GM12878 (cell line): Measurements from ENCODE around the gene ANK3. TPM values are rescaled to one million over a fixed set of nuclear protein-coding genes. Genes with fewer than 3 reads are reported as not detected.

ENCODE experiments used
- ATAC-seq: fragments of 200-7000 bp; cut with Tn5 transposase; 3 replicates; pipeline ENCODE4 v1.9.1; 2020; ENCODE audit warnings: mild to moderate bottlenecking, moderate library complexity
- BruUV-seq: library from RNA; stranded (reverse); fragments of 400-500 nt; replicated peaks from 2 replicates; lab custom pipeline; 2021; lab: Mats Ljungman, UMichigan
- CTCF ChIA-PET: fragments of 300-600 bp; sonication (Branson Sonifier 250); formaldehyde crosslinking; extraction: SDS; loops from one replicate; lab custom pipeline; 2021; ENCODE audit warnings: inconsistent platforms; lab: Yijun Ruan, JAX
- POLR2A ChIA-PET: fragments of 350-600 bp; formaldehyde crosslinking; extraction: SDS; loops from one replicate; lab custom pipeline; 2021; ENCODE audit warnings: inconsistent platforms; lab: Charles Lee
- RAD21 ChIA-PET: fragments of 300-600 bp; sonication (Branson Sonifier 250); formaldehyde crosslinking; loops from one replicate; lab custom pipeline; 2023; ENCODE audit warnings: antibody characterized with exemption; ENCODE audit not compliant: unreplicated experiment; lab: Charles Lee
- SMC1A ChIA-PET: fragments of 300-600 bp; sonication (Branson Sonifier 250); formaldehyde crosslinking; loops from one replicate; lab custom pipeline; 2023; ENCODE audit not compliant: unreplicated experiment, uncharacterized antibody; lab: Charles Lee
- DNase-seq: peaks from one replicate; pipeline ENCODE4 v3.0.0-alpha.2; 2011; ENCODE audit warnings: low read depth, low spot score
- FAIRE-seq: peaks from 3 replicates; lab custom pipeline; 2011; peaks lifted over from hg19 to GRCh38; lab: Jason Lieb, UNC
- H2AFZ ChIP-seq: 2 replicates; pipeline ENCODE4 v1.6.0; 2011; ENCODE audit warnings: low read depth, low read length, control low read depth; ENCODE audit not compliant: control insufficient read depth
- H3K27ac ChIP-seq: 2 replicates; pipeline ENCODE4 v1.5.1; 2011; ENCODE audit warnings: control low read depth; ENCODE audit not compliant: control insufficient read depth, insufficient read depth
- H3K27me3 ChIP-seq, 2 experiments: replicated peaks in 1 of 2; 2 replicates each; pipeline versions ENCODE4 v1.6.0 to v1.6.1; 2011; ENCODE audit warnings: low read length in 1 of 2; ENCODE audit not compliant: control insufficient read depth in 2 of 2, insufficient read depth in 2 of 2
- H3K36me3 ChIP-seq, 2 experiments: 2 replicates each; pipeline ENCODE4 v1.5.1; 2011; ENCODE audit warnings: low read length in 1 of 2; ENCODE audit not compliant: control insufficient read depth in 2 of 2, insufficient read depth in 2 of 2
- H3K4me1 ChIP-seq: 2 replicates; pipeline ENCODE4 v1.6.1; 2011; ENCODE audit warnings: mild to moderate bottlenecking, low read length, moderate library complexity, mixed read lengths; ENCODE audit not compliant: control insufficient read depth, insufficient read depth
- H3K4me2 ChIP-seq: 2 replicates; pipeline ENCODE4 v1.6.0; 2011; ENCODE audit warnings: control low read depth; ENCODE audit not compliant: control insufficient read depth, insufficient read depth
- H3K4me3 ChIP-seq: fragments of 200-600 bp; sonication (generic); 2 replicates; pipeline ENCODE4 v1.5.1; 2016
- H3K79me2 ChIP-seq: 2 replicates; pipeline ENCODE4 v1.6.0; 2011; ENCODE audit warnings: low read length; ENCODE audit not compliant: control insufficient read depth, insufficient read depth
- H3K9ac ChIP-seq: 2 replicates; pipeline ENCODE4 v1.8.0; 2011; ENCODE audit warnings: low read length, control low read depth, mixed read lengths; ENCODE audit not compliant: control insufficient read depth, insufficient read depth
- H3K9me3 ChIP-seq: replicated peaks from 3 replicates; pipeline ENCODE4 v1.5.1; 2011; ENCODE audit warnings: mild to moderate bottlenecking, low read length; ENCODE audit not compliant: control insufficient read depth, insufficient read depth
- H4K20me1 ChIP-seq: 2 replicates; pipeline ENCODE4 v1.6.0; 2011; ENCODE audit not compliant: control insufficient read depth, insufficient read depth
- BHLHE40 ChIP-seq, 2 experiments: fragments of 450-650 bp in 1 of 2; IDR thresholded peaks; 2 replicates each; pipeline ENCODE4 v1.6.1; 2011 to 2017; ENCODE audit warnings: low read depth in 2 of 2, borderline replicate concordance in 1 of 2, improper control_type of control experiment in 1 of 2, low read length in 1 of 2, mild to moderate bottlenecking in 1 of 2
- HDAC2 ChIP-seq: fragments of 200-600 bp; sonication (generic); IDR thresholded peaks from 2 replicates; pipeline ENCODE4 v1.6.1; 2017
- PKNOX1 ChIP-seq: fragments of 450-650 bp; IDR thresholded peaks from 2 replicates; pipeline ENCODE4 v1.6.1; 2016; ENCODE audit warnings: mild to moderate bottlenecking
- WGBS: methylation state at CpG from one replicate; pipeline ENCODE4 v1.1.6; 2016; ENCODE audit warnings: low lambda C conversion rate; ENCODE audit not compliant: insufficient replicate concordance, insufficient coverage; ENCODE audit errors: missing lambda C conversion rate; 5-methylcytosine and 5-hydroxymethylcytosine counted together
- in situ Hi-C: fragments of 300-500 bp; cut with MboI; formaldehyde crosslinking; loops from 9 replicates; pipeline ENCODE4 v1.14.3; 2018; ENCODE audit warnings: mixed read lengths
- intact Hi-C: fragments of 100-400 bp; cut with micrococcal nuclease; formaldehyde crosslinking; loops from one replicate; pipeline ENCODE4 v1.14.2; 2022; ENCODE audit not compliant: unreplicated experiment
- polyA plus RNA-seq, 11 experiments: library from polyadenylated mRNA; depleted of rRNA in 4 of 11; unstranded in 6 of 11; stranded (reverse) in 5 of 11; fragments of >200 nt; fragmentation: Nextera tagmentation in 4 of 11; fragmentation: Illumina TruSeq in 1 of 11; extraction: Ambion mirVana in 4 of 11; extraction: Trizol in 1 of 11; gene quantifications; 1 replicate in 1 of 11; 2 replicates in 10 of 11; pipeline versions ENCODE4 v1.2.1 to v1.2.3, GENCODE V29; 2011 to 2016; ENCODE audit warnings: inconsistent platforms in 2 of 11, missing spikeins in 2 of 11, low read depth in 1 of 11
- total RNA-seq, 4 experiments: library from RNA; depleted of rRNA in 3 of 4; stranded (reverse); fragments of >200 nt in 3 of 4; fragmentation: Illumina TruSeq in 1 of 4; extraction: Trizol in 1 of 4; gene quantifications; 2 replicates each; pipeline versions ENCODE4 v1.2.1 to v1.2.3, GENCODE V29; 2013 to 2021
- TF ChIP-seq, protein P1 (sequence below): fragments of 450-650 bp; IDR thresholded peaks from 2 replicates; pipeline ENCODE4 v1.6.1; 2018; ENCODE audit warnings: borderline replicate concordance, mild to moderate bottlenecking; ENCODE audit not compliant: partially characterized antibody
- TF ChIP-seq, protein P2 (sequence below): fragments of 150-350 bp; IDR thresholded peaks from 2 replicates; pipeline ENCODE4 v1.6.1; 2014; ENCODE audit warnings: mild to moderate bottlenecking, low read depth, low read length

Gene ANK3
- total and polyA plus RNA-seq, 10 of the 15 experiments (the other 5 are each of a cell fraction or from before 2014, with no cell fraction given), result 0.06 to 0.82 (median 0.20) TPM; not detected in 2

GRCh38 chr10:60025279-60025678 lies 364.4 kb downstream of the ANK3 start:
- H2AFZ ChIP-seq, result no peak overlapping the region
- DNase-seq (no peak), FAIRE-seq (no peak), ATAC-seq (no peak)
- H3K4me2 ChIP-seq, result no peak overlapping the region
- H3K27ac ChIP-seq, result no peak overlapping the region
- no peaks in the 10 kb centered on the region for H3K36me3 ChIP-seq
- intact Hi-C loops, result no loop called here
- H3K27me3 ChIP-seq, result no peaks in the 10 kb centered on the region; a peak in 2 of 4 replicates
- no peaks in the 10 kb centered on the region for H3K79me2 ChIP-seq
- H3K4me1 ChIP-seq, result no peaks in the 10 kb centered on the region
- no peaks in the 10 kb centered on the region for H3K9me3 ChIP-seq
- TF ChIP-seq, protein P1, sequence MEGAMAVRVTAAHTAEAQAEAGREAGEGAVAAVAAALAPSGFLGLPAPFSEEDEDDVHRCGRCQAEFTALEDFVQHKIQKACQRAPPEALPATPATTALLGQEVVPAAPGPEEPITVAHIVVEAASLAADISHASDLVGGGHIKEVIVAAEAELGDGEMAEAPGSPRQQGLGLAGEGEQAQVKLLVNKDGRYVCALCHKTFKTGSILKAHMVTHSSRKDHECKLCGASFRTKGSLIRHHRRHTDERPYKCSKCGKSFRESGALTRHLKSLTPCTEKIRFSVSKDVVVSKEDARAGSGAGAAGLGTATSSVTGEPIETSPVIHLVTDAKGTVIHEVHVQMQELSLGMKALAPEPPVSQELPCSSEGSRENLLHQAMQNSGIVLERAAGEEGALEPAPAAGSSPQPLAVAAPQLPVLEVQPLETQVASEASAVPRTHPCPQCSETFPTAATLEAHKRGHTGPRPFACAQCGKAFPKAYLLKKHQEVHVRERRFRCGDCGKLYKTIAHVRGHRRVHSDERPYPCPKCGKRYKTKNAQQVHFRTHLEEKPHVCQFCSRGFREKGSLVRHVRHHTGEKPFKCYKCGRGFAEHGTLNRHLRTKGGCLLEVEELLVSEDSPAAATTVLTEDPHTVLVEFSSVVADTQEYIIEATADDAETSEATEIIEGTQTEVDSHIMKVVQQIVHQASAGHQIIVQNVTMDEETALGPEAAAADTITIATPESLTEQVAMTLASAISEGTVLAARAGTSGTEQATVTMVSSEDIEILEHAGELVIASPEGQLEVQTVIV, result no peak
- no peak for TF ChIP-seq PKNOX1
- TF ChIP-seq, protein P2, sequence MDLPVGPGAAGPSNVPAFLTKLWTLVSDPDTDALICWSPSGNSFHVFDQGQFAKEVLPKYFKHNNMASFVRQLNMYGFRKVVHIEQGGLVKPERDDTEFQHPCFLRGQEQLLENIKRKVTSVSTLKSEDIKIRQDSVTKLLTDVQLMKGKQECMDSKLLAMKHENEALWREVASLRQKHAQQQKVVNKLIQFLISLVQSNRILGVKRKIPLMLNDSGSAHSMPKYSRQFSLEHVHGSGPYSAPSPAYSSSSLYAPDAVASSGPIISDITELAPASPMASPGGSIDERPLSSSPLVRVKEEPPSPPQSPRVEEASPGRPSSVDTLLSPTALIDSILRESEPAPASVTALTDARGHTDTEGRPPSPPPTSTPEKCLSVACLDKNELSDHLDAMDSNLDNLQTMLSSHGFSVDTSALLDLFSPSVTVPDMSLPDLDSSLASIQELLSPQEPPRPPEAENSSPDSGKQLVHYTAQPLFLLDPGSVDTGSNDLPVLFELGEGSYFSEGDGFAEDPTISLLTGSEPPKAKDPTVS, result no peak
- TF ChIP-seq BHLHE40 (IDR thresholded peaks at IDR 0.05; ENCODE audit: borderline replicate concordance in 1 of 2, low read depth in 2 of 2, low read length in 1 of 2), result no peak
- TF ChIP-seq HDAC2, result no peak
- in situ Hi-C loops, result no loop called here
- no peaks in the 10 kb centered on the region for H4K20me1 ChIP-seq
- no TSS peak for BruUV-seq
- POLR2A ChIA-PET, result no interaction called here
- H3K9ac ChIP-seq, result no peak overlapping the region
- 85% methylated on average over 1 of the region's 1 CpG for WGBS
- H3K4me3 ChIP-seq, result no peak overlapping the region
- RAD21 ChIA-PET, result no interaction called here
- SMC1A ChIA-PET, result no interaction called here
- CTCF ChIA-PET, result interaction anchor here (1.0 kb wide), 1 partner anchor 399 kb away, joined by 3 read pairs; no protein-coding TSS in a partner anchor
